Measurements from ENCODE around the gene CBFA2T3.

Gene CBFA2T3

DNA sequence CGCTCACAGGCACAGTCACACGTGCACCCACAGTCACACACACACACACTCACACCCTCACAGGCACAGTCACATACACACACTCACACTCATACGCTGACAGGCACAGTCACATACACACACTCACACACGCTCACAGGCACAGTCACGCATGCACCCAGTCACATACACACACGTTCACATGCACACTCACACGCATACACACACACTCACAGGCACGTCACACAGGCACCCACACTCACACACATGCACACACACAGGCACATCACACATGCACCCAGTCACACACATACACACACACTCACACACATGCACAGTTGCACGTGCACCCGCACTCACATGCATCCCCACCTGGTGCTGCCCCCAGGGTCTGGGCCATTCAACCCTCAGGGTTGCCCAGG lies 46.1 kb upstream of the CBFA2T3 start:
- TF ChIP-seq, protein P1, sequence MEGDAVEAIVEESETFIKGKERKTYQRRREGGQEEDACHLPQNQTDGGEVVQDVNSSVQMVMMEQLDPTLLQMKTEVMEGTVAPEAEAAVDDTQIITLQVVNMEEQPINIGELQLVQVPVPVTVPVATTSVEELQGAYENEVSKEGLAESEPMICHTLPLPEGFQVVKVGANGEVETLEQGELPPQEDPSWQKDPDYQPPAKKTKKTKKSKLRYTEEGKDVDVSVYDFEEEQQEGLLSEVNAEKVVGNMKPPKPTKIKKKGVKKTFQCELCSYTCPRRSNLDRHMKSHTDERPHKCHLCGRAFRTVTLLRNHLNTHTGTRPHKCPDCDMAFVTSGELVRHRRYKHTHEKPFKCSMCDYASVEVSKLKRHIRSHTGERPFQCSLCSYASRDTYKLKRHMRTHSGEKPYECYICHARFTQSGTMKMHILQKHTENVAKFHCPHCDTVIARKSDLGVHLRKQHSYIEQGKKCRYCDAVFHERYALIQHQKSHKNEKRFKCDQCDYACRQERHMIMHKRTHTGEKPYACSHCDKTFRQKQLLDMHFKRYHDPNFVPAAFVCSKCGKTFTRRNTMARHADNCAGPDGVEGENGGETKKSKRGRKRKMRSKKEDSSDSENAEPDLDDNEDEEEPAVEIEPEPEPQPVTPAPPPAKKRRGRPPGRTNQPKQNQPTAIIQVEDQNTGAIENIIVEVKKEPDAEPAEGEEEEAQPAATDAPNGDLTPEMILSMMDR (IDR thresholded peaks at IDR 0.05; ENCODE audit: unreplicated experiment in 3 of 3), result no peak
- H3K9me3 Mint-ChIP-seq, result peaks cover 20% of the 10 kb centered on the region
- peaks cover 56% of the 10 kb centered on the region for H3K27me3 Mint-ChIP-seq (ENCODE audit: low read depth)
- no peaks in the 10 kb centered on the region for H3K36me3 Mint-ChIP-seq (ENCODE audit: low read depth)
- no peaks in the 10 kb centered on the region for H3K4me1 Mint-ChIP-seq
- H3K4me3 Mint-ChIP-seq, result no peak overlapping the region
- no peak overlapping the region for H3K27ac Mint-ChIP-seq

DNA sequence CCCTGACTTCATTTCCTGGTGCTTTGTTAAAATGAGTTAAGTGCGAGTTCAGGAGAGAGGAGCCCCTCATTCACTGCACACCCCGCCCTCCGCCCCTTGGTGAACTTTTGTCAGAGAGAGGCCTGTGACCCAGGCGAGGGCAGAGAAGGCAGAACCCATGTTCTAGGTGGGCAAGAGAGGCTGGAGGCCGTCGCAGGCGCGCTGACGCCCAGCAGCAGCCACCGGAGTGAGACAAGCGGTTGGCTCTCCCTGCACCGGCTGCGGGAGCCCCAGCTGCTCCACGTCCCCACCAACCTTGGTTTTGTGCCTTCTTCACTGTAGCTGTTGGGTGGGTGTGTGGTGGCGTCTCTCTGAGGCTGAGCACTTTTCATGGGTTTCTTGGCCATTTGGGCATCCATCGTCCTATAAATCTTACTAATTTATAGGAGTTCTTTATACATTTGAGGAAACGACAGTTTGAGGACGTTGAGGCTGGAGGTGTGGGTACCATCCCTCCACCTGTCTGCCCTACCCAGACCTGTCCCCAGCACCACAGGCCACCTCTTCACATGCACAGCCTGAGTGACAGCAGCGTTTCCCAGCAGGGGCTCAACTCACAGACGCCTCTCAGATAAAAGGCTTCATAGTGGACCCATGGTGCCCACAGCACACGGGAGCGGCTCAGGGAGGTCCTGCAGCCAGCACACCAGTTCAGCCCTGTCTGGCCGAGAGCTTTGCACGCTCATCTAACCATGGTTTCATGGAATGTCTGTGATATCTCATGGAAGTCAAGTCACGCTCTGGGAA lies 45.2 kb upstream of the CBFA2T3 start:
- TF ChIP-seq, protein P1 (IDR thresholded peaks at IDR 0.05; ENCODE audit: unreplicated experiment in 3 of 3), result no peak
- Mint-ChIP-seq H3K27me3 (ENCODE audit: low read depth) (peaks cover 55% of the 10 kb centered on the region), H3K9me3 (peaks cover 16% of the 10 kb centered on the region), H3K4me1 (no peaks in the 10 kb centered on the region), H3K4me3 (no peak overlapping the region), H3K27ac (no peak overlapping the region), H3K36me3 (ENCODE audit: low read depth) (no peaks in the 10 kb centered on the region)

DNA sequence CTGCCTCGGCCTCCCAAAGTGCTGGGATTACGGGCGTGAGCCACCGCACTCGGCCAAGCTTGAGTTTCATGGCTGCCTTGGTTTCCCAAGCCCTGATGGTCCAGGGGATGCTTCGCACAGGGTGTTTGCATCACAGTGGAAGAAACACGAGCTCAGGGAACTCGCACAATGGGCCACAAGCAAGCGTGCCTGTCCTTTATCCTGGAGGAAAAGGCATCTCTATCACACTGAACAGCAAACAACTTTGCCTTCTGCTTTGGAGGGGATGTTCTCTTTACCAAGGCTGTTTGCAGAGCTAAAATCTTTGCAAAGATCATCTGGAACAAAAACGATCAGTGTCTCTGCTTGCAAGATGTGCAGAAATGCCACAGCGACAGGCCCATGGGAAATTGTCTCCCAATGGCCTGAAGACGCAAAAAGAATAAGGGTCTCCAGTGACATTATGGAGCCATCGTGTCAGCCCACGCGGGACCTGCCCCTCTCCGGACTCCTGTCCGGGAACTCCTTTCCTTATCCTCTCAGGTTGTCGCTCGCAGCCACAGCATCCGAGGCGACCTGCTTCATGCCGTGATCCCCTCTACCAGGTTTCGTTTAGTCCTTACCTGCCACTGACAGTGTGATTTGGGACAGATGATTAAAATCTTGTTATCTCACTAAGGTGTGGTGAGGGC lies 44.1 kb upstream of the CBFA2T3 start:
- H3K4me1 Mint-ChIP-seq, result no peaks in the 10 kb centered on the region
- H3K9me3 Mint-ChIP-seq, result peaks cover 8% of the 10 kb centered on the region
- H3K27ac Mint-ChIP-seq, result no peak overlapping the region
- H3K4me3 Mint-ChIP-seq, result no peak overlapping the region
- H3K27me3 Mint-ChIP-seq (ENCODE audit: low read depth), result peaks cover 47% of the 10 kb centered on the region
- TF ChIP-seq, protein P1 (IDR thresholded peaks at IDR 0.05; ENCODE audit: unreplicated experiment in 3 of 3), result no peak
- H3K36me3 Mint-ChIP-seq (ENCODE audit: low read depth), result no peaks in the 10 kb centered on the region

DNA sequence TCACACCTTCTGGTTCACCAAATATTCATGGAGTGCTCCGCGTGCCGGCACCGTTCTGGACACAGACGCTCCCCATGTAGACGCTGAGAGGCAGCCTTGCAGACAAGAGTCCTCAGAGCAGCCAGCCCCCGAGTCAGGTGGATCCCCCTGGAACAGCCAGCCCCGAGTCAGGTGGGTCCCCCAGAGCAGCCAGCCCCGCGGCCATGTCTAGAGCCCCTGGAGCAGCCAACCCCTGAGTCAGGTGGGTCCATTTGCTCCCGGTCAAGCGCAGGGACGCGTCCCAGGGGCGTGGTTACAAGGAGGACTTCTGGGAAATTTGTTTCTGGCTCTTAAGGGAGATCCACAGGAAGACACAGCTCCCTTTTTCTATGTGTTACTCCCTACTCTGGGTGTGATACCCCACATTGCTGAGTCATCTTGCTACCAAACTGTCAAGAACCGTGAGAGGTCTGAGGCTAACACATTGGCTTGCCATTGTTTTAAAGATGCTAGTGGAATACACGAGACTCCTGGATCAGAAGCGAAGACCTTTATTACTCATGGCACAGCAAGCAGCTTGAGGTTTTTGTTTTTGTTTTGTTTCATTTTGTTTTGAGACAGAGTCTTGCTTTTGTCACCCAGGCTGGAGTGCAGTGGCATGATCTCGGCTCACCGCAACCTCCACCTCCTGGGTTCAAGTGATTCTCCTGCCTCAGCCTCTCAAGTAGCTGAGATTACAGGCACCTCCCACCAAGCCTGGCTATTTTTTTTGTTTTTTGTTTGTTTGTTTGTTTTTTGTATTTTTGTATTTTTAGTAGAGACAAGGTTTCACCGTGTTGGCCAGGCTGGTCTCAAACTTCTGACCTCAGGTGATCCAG lies 43.3 kb upstream of the CBFA2T3 start:
- H3K4me3 Mint-ChIP-seq, result no peak overlapping the region
- TF ChIP-seq, protein P1 (IDR thresholded peaks at IDR 0.05; ENCODE audit: unreplicated experiment in 3 of 3), result no peak
- peaks cover 7% of the 10 kb centered on the region for H3K9me3 Mint-ChIP-seq
- no peaks in the 10 kb centered on the region for H3K4me1 Mint-ChIP-seq
- no peaks in the 10 kb centered on the region for H3K36me3 Mint-ChIP-seq (ENCODE audit: low read depth)
- H3K27ac Mint-ChIP-seq, result no peak overlapping the region
- H3K27me3 Mint-ChIP-seq (ENCODE audit: low read depth), result peaks cover 43% of the 10 kb centered on the region

DNA sequence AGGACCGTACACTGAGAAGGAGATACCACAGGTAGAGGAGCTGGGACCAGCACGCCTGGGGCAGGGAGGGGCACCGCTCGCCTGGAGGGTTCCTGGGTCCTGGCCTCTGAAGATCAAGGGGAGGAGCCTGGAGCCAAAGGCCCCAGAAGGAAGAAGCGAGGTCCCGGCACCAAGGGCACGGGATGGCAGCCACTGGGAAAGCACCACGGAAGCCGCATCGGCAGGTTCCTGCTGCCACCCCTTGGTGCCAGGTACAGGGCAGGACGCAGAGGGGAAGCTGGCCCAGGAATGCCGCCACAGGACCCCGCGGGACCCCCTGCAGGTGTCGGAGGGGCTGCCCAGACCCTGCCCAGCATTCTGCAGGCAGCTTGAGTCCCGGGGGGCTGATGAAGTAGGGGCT lies 42.5 kb upstream of the CBFA2T3 start:
- Mint-ChIP-seq H3K4me3 (no peak overlapping the region), H3K4me1 (no peaks in the 10 kb centered on the region), H3K27ac (no peak overlapping the region), H3K27me3 (ENCODE audit: low read depth) (peaks cover 37% of the 10 kb centered on the region), H3K9me3 (peaks cover 4% of the 10 kb centered on the region), H3K36me3 (ENCODE audit: low read depth) (no peaks in the 10 kb centered on the region)
- TF ChIP-seq, protein P1 (IDR thresholded peaks at IDR 0.05; ENCODE audit: unreplicated experiment in 3 of 3), result no peak

Data from nephron (organoid).